HEK293 (cell line): ENCODE data around the gene VSIG8.

Experiments
- AEBP2 ChIP-seq: fragments of 450-650 bp; formaldehyde crosslinking; IDR thresholded peaks from 2 replicates; pipeline ENCODE4 v1.5.1; 2016; ENCODE audit warnings: missing biosample characterization, missing genetic modification characterization, borderline replicate concordance
- EGR2 ChIP-seq: fragments of 450-650 bp; formaldehyde crosslinking; IDR thresholded peaks from 2 replicates; pipeline ENCODE4 v1.5.1; 2016; ENCODE audit warnings: low read depth, missing biosample characterization, missing genetic modification characterization
- TRIM28 ChIP-seq: IDR thresholded peaks from 2 replicates; pipeline ENCODE4 v1.6.1; 2011; ENCODE audit warnings: low read length, control low read depth, borderline replicate concordance
- ZBTB21 ChIP-seq: fragments of 450-650 bp; formaldehyde crosslinking; IDR thresholded peaks from 2 replicates; pipeline ENCODE4 v1.5.1; 2017; ENCODE audit warnings: missing biosample characterization, missing genetic modification characterization
- ZBTB49 ChIP-seq: fragments of 450-650 bp; formaldehyde crosslinking; IDR thresholded peaks from 2 replicates; pipeline ENCODE4 v1.5.1; 2016; ENCODE audit warnings: missing biosample characterization, missing genetic modification characterization, low read depth
- ZNF132 ChIP-seq: fragments of 450-650 bp; formaldehyde crosslinking; IDR thresholded peaks from 2 replicates; pipeline ENCODE4 v1.5.1; 2017; ENCODE audit warnings: missing biosample characterization, missing genetic modification characterization, borderline replicate concordance
- ZNF18 ChIP-seq: fragments of 450-650 bp; formaldehyde crosslinking; IDR thresholded peaks from 2 replicates; pipeline ENCODE4 v1.5.1; 2016; ENCODE audit warnings: missing biosample characterization, missing genetic modification characterization
- ZNF19 ChIP-seq: fragments of 450-650 bp; formaldehyde crosslinking; IDR thresholded peaks from 2 replicates; pipeline ENCODE4; 2016; ENCODE audit warnings: missing biosample characterization, missing genetic modification characterization, low read depth
- ZNF24 ChIP-seq: fragments of 450-650 bp; formaldehyde crosslinking; IDR thresholded peaks from 2 replicates; pipeline ENCODE4 v1.5.1; 2016; ENCODE audit warnings: missing biosample characterization, missing genetic modification characterization
- ZNF26 ChIP-seq: fragments of 450-650 bp; formaldehyde crosslinking; IDR thresholded peaks from 2 replicates; pipeline ENCODE4 v1.5.1; 2016; ENCODE audit warnings: missing biosample characterization, missing genetic modification characterization
- ZNF302 ChIP-seq: fragments of 450-650 bp; formaldehyde crosslinking; IDR thresholded peaks from 2 replicates; pipeline ENCODE4 v1.5.1; 2016; ENCODE audit warnings: missing biosample characterization, missing genetic modification characterization, low read depth
- ZNF398 ChIP-seq: fragments of 450-650 bp; formaldehyde crosslinking; IDR thresholded peaks from 2 replicates; pipeline ENCODE4 v1.5.1; 2017; ENCODE audit warnings: missing biosample characterization, missing genetic modification characterization
- ZNF513 ChIP-seq: fragments of 450-650 bp; IDR thresholded peaks from 2 replicates; pipeline ENCODE4 v1.5.1; 2018; ENCODE audit warnings: missing biosample characterization, missing genetic modification characterization
- ZNF518A ChIP-seq: fragments of 450-650 bp; formaldehyde crosslinking; conservative IDR thresholded peaks from 2 replicates; pipeline ENCODE4 v1.5.1; 2016; ENCODE audit warnings: low read depth, missing biosample characterization, missing genetic modification characterization
- ZNF623 ChIP-seq: fragments of 450-650 bp; formaldehyde crosslinking; IDR thresholded peaks from 2 replicates; pipeline ENCODE4 v1.5.1; 2016; ENCODE audit warnings: missing biosample characterization, missing genetic modification characterization
- ZNF624 ChIP-seq: fragments of 450-650 bp; formaldehyde crosslinking; IDR thresholded peaks from 2 replicates; pipeline ENCODE4 v1.5.1; 2017; ENCODE audit warnings: missing biosample characterization, missing genetic modification characterization
- ZNF645 ChIP-seq: fragments of 450-650 bp; formaldehyde crosslinking; IDR thresholded peaks from 2 replicates; pipeline ENCODE4; 2016; ENCODE audit warnings: missing biosample characterization, missing genetic modification characterization
- ZNF670 ChIP-seq: fragments of 450-650 bp; formaldehyde crosslinking; IDR thresholded peaks from 2 replicates; pipeline ENCODE4 v1.5.1; 2016; ENCODE audit warnings: missing biosample characterization, missing genetic modification characterization, low read depth
- ZNF785 ChIP-seq: fragments of 450-650 bp; formaldehyde crosslinking; IDR thresholded peaks from 2 replicates; pipeline ENCODE4 v1.5.1; 2016; ENCODE audit warnings: missing biosample characterization, missing genetic modification characterization
- ZNF791 ChIP-seq: fragments of 450-650 bp; formaldehyde crosslinking; IDR thresholded peaks from 2 replicates; pipeline ENCODE4 v1.5.1; 2016; ENCODE audit warnings: missing biosample characterization, missing genetic modification characterization
- ZNF843 ChIP-seq: fragments of 450-650 bp; formaldehyde crosslinking; IDR thresholded peaks from 2 replicates; pipeline ENCODE4 v1.5.1; 2016; ENCODE audit warnings: missing biosample characterization, missing genetic modification characterization

The VSIG8 gene

GRCh38 chr1:159881622-159882526, 19.4 kb upstream of the VSIG8 start (continued):
- TF ChIP-seq ZNF624 (tag by site-specific recombination) (no peak), ZNF18 (tag by site-specific recombination) (no peak), ZNF785 (no peak), ZNF843 (tag by site-specific recombination) (no peak), ZNF398 (peak; percentile 72), ZNF513 (tag by site-specific recombination) (no peak), ZBTB49 (tag by site-specific recombination) (no peak), ZBTB21 (no peak), ZNF132 (no peak), ZNF19 (tag by site-specific recombination) (no peak), ZNF670 (tag by site-specific recombination) (no peak), ZNF302 (tag by site-specific recombination) (no peak), ZNF623 (no peak), ZNF645 (no peak), TRIM28 (no peak), ZNF24 (tag by site-specific recombination) (no peak), ZNF791 (tag by site-specific recombination) (no peak), ZNF518A (tag by site-specific recombination) (0 out of 2 replicates have a peak, but pooled peaks have one; percentile 24), EGR2 (tag by site-specific recombination) (no peak), ZNF26 (tag by site-specific recombination) (no peak), AEBP2 (tag by site-specific recombination) (no peak)
